Left ventricle myocardium inferior (tissue), 1 donor: ENCODE measurements around the gene ZNF879. TPM values are rescaled to one million over a fixed set of nuclear protein-coding genes. Genes with fewer than 3 reads are reported as not detected.

ENCODE experiments used
- DNase-seq: peaks from one replicate; pipeline ENCODE4 v3.0.0-alpha.2; 2020
- H3K27ac ChIP-seq: fragments of 200-600 bp; replicated peaks from 2 replicates; pipeline ENCODE4 v1.8.0; 2021
- H3K27me3 ChIP-seq: fragments of 200-600 bp; 2 replicates; pipeline ENCODE4 v1.8.0; 2021; ENCODE audit warnings: low read depth
- H3K36me3 ChIP-seq: fragments of 200-600 bp; 2 replicates; pipeline ENCODE4 v1.8.0; 2021
- H3K4me1 ChIP-seq: fragments of 200-600 bp; 2 replicates; pipeline ENCODE4 v1.8.0; 2021
- H3K4me3 ChIP-seq: fragments of 200-600 bp; 2 replicates; pipeline ENCODE4 v1.8.0; 2021; ENCODE audit warnings: mild to moderate bottlenecking, moderate library complexity
- H3K9me3 ChIP-seq: fragments of 200-600 bp; replicated peaks from 2 replicates; pipeline ENCODE4 v1.8.0; 2021
- intact Hi-C: fragments of 100-400 bp; cut with micrococcal nuclease; formaldehyde crosslinking; loops from one replicate; pipeline ENCODE4 v1.11.0; 2022
- long read RNA-seq: library from polyadenylated mRNA; unstranded; transcript quantifications from one replicate; pipeline ENCODE4 v2.0.0, GENCODE V29; 2021
- total RNA-seq: library from RNA; stranded (reverse); fragmentation: NEBNext Ultra II Directional; extraction: Animal tissue kit (Norgen Biotek cat#: 25700); gene quantifications from one replicate; pipeline ENCODE4 v1.2.1, GENCODE V29; 2021
- TF ChIP-seq, protein P1 (sequence below): fragments of 200-600 bp; IDR thresholded peaks from 2 replicates; pipeline ENCODE4 v1.8.0; 2021; ENCODE audit warnings: antibody characterized with exemption, mild to moderate bottlenecking, borderline replicate concordance
- donor health status: DM: no; HTN: yes; CAD: no; lungs with severe emphysema.

Gene ZNF879
- total RNA-seq: 6.4 TPM
- long read RNA-seq, transcript ZNF879-201 (5 exons, 3,304 nt): major isoform, 6 of 11 reads
- long read RNA-seq, partial matches to known transcripts: 1 of 11 reads
- long read RNA-seq, other reads (novel, unspliced or antisense): 3 of 11 reads

DNA sequence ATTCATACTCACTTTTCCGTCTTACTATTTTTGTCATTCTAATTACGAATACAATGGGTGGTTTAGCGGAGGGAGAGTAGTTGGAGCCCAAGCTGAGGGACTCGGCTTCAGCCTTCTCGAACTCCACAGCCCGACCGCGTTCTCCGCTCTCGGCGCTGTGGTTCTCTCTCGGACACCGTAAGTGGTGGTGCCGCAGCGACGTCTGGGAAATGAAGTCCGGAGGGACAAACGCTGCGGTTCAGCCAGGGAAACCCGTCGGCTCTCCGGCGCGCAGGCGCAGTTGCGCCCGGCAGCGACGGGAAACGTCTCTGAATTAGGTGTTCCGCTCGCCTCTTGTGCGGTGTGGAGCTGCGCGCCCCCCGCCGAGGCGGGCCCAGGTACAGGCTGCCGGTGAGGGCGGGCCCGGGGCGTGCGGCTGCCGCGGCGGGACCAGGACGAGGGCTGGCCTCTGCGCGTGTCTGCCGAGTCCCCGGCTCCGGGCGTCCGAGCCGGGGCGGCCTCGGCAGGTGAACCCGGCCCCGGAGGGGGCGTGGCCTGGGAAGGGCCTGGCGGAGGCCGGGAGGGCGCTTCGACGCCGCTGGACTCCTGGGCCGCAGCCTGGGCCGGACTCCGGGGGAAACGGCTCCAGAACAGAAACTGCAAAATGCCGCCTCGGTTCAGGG is at the start of gene ZNF879:
ZNF879 (plus strand) TSS at position 277 of the 662 bp plus-strand sequence. CDS start 1,201 bp downstream, outside the sequence.
- H3K4me3 ChIP-seq: peak within 1 kb of the TSS; percentile 84
- H3K9me3 ChIP-seq: peaks cover 32% of the 10 kb centered on the region
- H3K27me3 ChIP-seq: no peaks in the 10 kb centered on the region
- DNase-seq: peak; percentile 94
- intact Hi-C loops: no loop called here
- TF ChIP-seq, protein P1, sequence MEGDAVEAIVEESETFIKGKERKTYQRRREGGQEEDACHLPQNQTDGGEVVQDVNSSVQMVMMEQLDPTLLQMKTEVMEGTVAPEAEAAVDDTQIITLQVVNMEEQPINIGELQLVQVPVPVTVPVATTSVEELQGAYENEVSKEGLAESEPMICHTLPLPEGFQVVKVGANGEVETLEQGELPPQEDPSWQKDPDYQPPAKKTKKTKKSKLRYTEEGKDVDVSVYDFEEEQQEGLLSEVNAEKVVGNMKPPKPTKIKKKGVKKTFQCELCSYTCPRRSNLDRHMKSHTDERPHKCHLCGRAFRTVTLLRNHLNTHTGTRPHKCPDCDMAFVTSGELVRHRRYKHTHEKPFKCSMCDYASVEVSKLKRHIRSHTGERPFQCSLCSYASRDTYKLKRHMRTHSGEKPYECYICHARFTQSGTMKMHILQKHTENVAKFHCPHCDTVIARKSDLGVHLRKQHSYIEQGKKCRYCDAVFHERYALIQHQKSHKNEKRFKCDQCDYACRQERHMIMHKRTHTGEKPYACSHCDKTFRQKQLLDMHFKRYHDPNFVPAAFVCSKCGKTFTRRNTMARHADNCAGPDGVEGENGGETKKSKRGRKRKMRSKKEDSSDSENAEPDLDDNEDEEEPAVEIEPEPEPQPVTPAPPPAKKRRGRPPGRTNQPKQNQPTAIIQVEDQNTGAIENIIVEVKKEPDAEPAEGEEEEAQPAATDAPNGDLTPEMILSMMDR: no peak
- peaks cover 20% of the 10 kb centered on the region for H3K4me1 ChIP-seq
- H3K27ac ChIP-seq: peak within 1 kb of the TSS; percentile 95
- peaks cover 41% of the 10 kb centered on the region for H3K36me3 ChIP-seq

DNA sequence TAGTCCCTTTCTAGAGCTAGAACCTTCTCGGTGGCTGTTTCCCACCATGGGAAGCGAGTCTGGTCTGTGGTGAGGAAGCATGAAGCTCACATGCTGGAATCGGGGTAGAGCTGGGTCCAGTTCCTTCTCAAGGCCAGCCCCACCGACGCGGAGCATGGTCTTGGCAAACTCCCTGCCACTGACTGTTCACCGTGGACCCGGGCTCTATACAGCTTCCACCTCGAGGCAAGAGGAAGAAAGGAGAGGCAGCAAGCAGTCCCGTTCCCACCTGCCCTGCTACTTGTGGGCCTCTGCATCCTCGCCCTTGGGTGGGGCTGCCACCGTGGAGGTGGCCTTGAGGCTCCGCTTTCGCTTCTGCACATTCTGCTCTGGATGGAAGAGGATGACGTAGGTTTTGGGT is 42.2 kb upstream of the ZNF879 start:
- Histone ChIP-seq H3K4me3 (no peak overlapping the region), H3K27ac (no peak overlapping the region), H3K27me3 (no peaks in the 10 kb centered on the region), H3K9me3 (peaks cover 98% of the 10 kb centered on the region), H3K36me3 (peaks cover 49% of the 10 kb centered on the region), H3K4me1 (no peaks in the 10 kb centered on the region)
- TF ChIP-seq, protein P1: no peak
- no peak for DNase-seq
- intact Hi-C loops: no loop called here

GRCh38 chr5:178982941-178983340 is 40.7 kb upstream of the ZNF879 start:
- Histone ChIP-seq H3K4me1 (no peaks in the 10 kb centered on the region), H3K9me3 (peaks cover 98% of the 10 kb centered on the region), H3K27ac (no peak overlapping the region), H3K4me3 (no peak overlapping the region), H3K36me3 (peaks cover 38% of the 10 kb centered on the region), H3K27me3 (no peaks in the 10 kb centered on the region)
- intact Hi-C loops: no loop called here
- TF ChIP-seq, protein P1: no peak
- DNase-seq: no peak

- TF ChIP-seq, protein P1: no peak
- Histone ChIP-seq H3K4me3 (no peak overlapping the region), H3K36me3 (peaks cover 30% of the 10 kb centered on the region), H3K4me1 (no peaks in the 10 kb centered on the region), H3K27me3 (no peaks in the 10 kb centered on the region), H3K9me3 (peaks cover 98% of the 10 kb centered on the region), H3K27ac (no peak overlapping the region)
- intact Hi-C loops: no loop called here
- no peak for DNase-seq
These were observed 39.9 kb upstream of the ZNF879 start for GRCh38 chr5:178983728-178984127.

DNA sequence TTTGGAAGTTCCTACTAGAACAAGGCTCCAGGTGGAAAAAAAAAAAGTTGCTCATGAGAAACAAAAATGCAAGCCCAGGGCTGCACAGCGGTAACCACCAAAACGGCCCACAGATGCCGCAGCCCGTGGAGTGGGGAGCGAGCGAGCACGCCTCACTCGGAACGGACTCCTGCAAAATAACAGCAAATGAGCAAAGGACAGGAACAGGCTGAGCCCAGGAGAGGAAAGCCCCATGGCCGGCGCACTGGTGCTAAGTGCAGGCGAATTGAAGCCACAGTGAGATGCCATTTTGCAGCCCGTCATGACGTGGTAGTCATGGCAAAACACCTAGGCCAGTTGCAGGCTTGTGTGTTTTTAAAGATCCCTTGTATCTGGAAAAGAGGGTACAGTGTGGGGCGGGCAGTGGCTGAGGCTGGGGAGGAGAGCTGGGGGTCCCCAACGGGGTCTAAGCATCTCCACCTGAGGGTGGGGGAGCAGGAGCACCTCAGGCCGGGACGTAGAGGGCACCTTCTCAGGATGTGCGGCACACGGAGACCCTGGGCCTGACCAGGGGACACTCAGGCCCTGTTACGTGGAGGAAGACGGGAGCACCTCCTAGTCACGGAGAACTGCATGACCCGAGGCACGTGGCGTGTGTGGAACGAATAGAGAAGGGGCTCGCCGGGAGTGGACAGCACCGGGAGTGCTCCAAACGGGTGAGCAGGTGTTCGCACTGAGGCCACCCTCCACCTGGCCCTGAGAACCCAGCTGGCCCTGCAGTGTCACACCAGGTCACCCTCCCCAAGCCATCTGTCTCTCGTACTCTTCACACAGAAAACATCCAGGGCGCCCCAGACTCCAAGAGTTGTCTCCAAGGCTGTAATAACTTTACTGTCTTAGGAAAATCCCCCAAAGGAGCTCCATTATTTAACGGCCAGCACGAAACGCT is 39.2 kb upstream of the ZNF879 start:
- DNase-seq: no peak
- Histone ChIP-seq H3K36me3 (peaks cover 23% of the 10 kb centered on the region), H3K9me3 (peaks cover 97% of the 10 kb centered on the region), H3K27ac (no peak overlapping the region), H3K4me3 (no peak overlapping the region), H3K27me3 (no peaks in the 10 kb centered on the region), H3K4me1 (no peaks in the 10 kb centered on the region)
- intact Hi-C loops: no loop called here
- TF ChIP-seq, protein P1: no peak
